Fibroblast of lung (primary cell): Measurements from ENCODE around the gene C2. TPM values are rescaled to one million over a fixed set of nuclear protein-coding genes. Genes with fewer than 3 reads are reported as not detected.

ENCODE experiments used
- DNase-seq, 2 donors: peaks; one replicate each; pipeline versions ENCODE4 v3.0.0 to v3.0.0-alpha.2; 2010; ENCODE audit warnings: low read depth in 2 of 2
- H2AFZ ChIP-seq: 2 replicates; pipeline ENCODE4 v1.5.1; 2012; ENCODE audit warnings: low read length, control low read depth, inconsistent platforms
- H3K27ac ChIP-seq: 2 replicates; pipeline ENCODE4 v1.5.1; 2011; ENCODE audit warnings: low read length, control low read depth; ENCODE audit not compliant: insufficient read depth
- H3K27me3 ChIP-seq: 2 replicates; pipeline ENCODE4 v1.5.1; 2011; ENCODE audit warnings: mild to moderate bottlenecking, low read length; ENCODE audit not compliant: control insufficient read depth, insufficient read depth
- H3K36me3 ChIP-seq: 2 replicates; pipeline ENCODE4 v1.5.1; 2011; ENCODE audit warnings: low read length; ENCODE audit not compliant: control insufficient read depth, insufficient read depth
- H3K4me1 ChIP-seq: 2 replicates; pipeline ENCODE4 v1.5.1; 2011; ENCODE audit warnings: low read length; ENCODE audit not compliant: control insufficient read depth, insufficient read depth; ENCODE audit errors: extremely low read depth
- H3K4me2 ChIP-seq: 2 replicates; pipeline ENCODE4 v1.5.1; 2011; ENCODE audit warnings: low read length, control low read depth; ENCODE audit not compliant: insufficient read depth; ENCODE audit errors: extremely low read depth
- H3K4me3 ChIP-seq, 4 experiments: fragments of 200-600 bp in 1 of 4; sonication (generic) in 1 of 4; replicated peaks in 1 of 4; 2 replicates each; pipeline ENCODE4 v1.5.1; 2011 to 2016; ENCODE audit warnings: low read length in 4 of 4, low read depth in 3 of 4, mild to moderate bottlenecking in 3 of 4, control low read depth in 2 of 4, inconsistent platforms in 1 of 4, mixed read lengths in 1 of 4; ENCODE audit not compliant: insufficient read depth in 1 of 4; ENCODE audit errors: control extremely low read depth in 1 of 4
- H3K79me2 ChIP-seq: 2 replicates; pipeline ENCODE4 v1.5.1; 2012; ENCODE audit warnings: mild to moderate bottlenecking, low read length, inconsistent platforms; ENCODE audit not compliant: control insufficient read depth, insufficient read depth
- H3K9ac ChIP-seq: 2 replicates; pipeline ENCODE4 v1.5.1; 2011; ENCODE audit warnings: mild to moderate bottlenecking, low read length, control low read depth; ENCODE audit not compliant: insufficient read depth
- H3K9me3 ChIP-seq: 2 replicates; pipeline ENCODE4 v1.5.1; 2012; ENCODE audit warnings: low read depth, low read length; ENCODE audit not compliant: control insufficient read depth, insufficient read depth
- H4K20me1 ChIP-seq: 2 replicates; pipeline ENCODE4 v1.5.1; 2011; ENCODE audit warnings: low read length; ENCODE audit not compliant: control insufficient read depth, insufficient read depth; ENCODE audit errors: extremely low read depth
- CTCF ChIP-seq, 2 donors: IDR thresholded peaks in 1 of 2; conservative IDR thresholded peaks in 1 of 2; 1 replicate in 1 of 2; 2 replicates in 1 of 2; pipeline ENCODE4 v1.5.1; 2011 to 2012; ENCODE audit warnings: low read length in 2 of 2, control low read depth in 1 of 2, inconsistent platforms in 1 of 2, low read depth in 1 of 2, mild to moderate bottlenecking in 1 of 2
- EZH2 ChIP-seq: IDR thresholded peaks from 2 replicates; pipeline ENCODE4 v1.5.1; 2012; ENCODE audit warnings: low read length, control low read depth, mild to moderate bottlenecking; ENCODE audit errors: missing control alignments
- polyA plus RNA-seq, 2 donors: library from polyadenylated mRNA; depleted of rRNA in 1 of 2; stranded (reverse) in 1 of 2; unstranded in 1 of 2; fragments of >200 nt; gene quantifications; 2 replicates each; pipeline ENCODE4 v1.2.1, GENCODE V29; 2011 to 2012; ENCODE audit warnings: missing spikeins in 1 of 2
- total RNA-seq: library from RNA; depleted of rRNA; stranded (reverse); fragments of >200 nt; gene quantifications from 2 replicates; pipeline ENCODE4 v1.2.1, GENCODE V29; 2014

C2 gene
- total and polyA plus RNA-seq, 2 donors (not counting 1 experiment from before 2014, with no cell fraction given) = 7.6 to 16.8 TPM

GRCh38 chr6:31896493-31896855 lies 31.0 kb upstream of the C2 start:
- Histone ChIP-seq H3K4me1 (peaks cover 10% of the 10 kb centered on the region), H3K27me3 (no peaks in the 10 kb centered on the region), H3K36me3 (peaks cover 5% of the 10 kb centered on the region), H3K4me3 (peak overlapping the region; percentile 66 to 97 (median 88)), H3K9ac (peak overlapping the region; percentile 63), H3K27ac (no peak overlapping the region), H2AFZ (no peak overlapping the region), H4K20me1 (no peaks in the 10 kb centered on the region), H3K4me2 (peak overlapping the region; percentile 74), H3K79me2 (peaks cover 9% of the 10 kb centered on the region), H3K9me3 (no peaks in the 10 kb centered on the region)
- DNase-seq = no peak
- TF ChIP-seq CTCF (conservative IDR thresholded peaks at IDR 0.05 in 1 of 2, IDR thresholded peaks at IDR 0.05 in 1 of 2; ENCODE audit: low read depth in 1 of 2, low read length in 2 of 2) (no peak), EZH2 (no peak)

- Histone ChIP-seq H3K4me3 (peak overlapping the region; percentile 66 to 97 (median 88)), H2AFZ (peak overlapping the region; percentile 51), H3K4me1 (peaks cover 10% of the 10 kb centered on the region), H3K9me3 (no peaks in the 10 kb centered on the region), H4K20me1 (no peaks in the 10 kb centered on the region), H3K4me2 (peak overlapping the region; percentile 74), H3K36me3 (peaks cover 5% of the 10 kb centered on the region), H3K9ac (peak overlapping the region; percentile 63), H3K27me3 (no peaks in the 10 kb centered on the region), H3K79me2 (peaks cover 9% of the 10 kb centered on the region), H3K27ac (no peak overlapping the region)
- TF ChIP-seq EZH2 (no peak), CTCF (conservative IDR thresholded peaks at IDR 0.05 in 1 of 2, IDR thresholded peaks at IDR 0.05 in 1 of 2; ENCODE audit: low read depth in 1 of 2, low read length in 2 of 2) (no peak)
- no peak for DNase-seq
Observed at GRCh38 chr6:31896856-31897611, 30.5 kb upstream of the C2 start.

GRCh38 chr6:31897612-31898382 lies 29.7 kb upstream of the C2 start, which contains the start of gene EHMT2:
Gene EHMT2, minus strand, starts transcription at chr6:31897698. Its CDS starts 21 bp downstream, at chr6:31897677.
- H4K20me1 ChIP-seq = no peaks in the 10 kb centered on the region
- H3K4me2 ChIP-seq = peak within 1 kb of the TSS; percentile 97
- DNase-seq = peak; percentile 69 to 72
- peak within 1 kb of the TSS; percentile 74 for H3K27ac ChIP-seq
- peak within 1 kb of the TSS; percentile 81 to 97 (median 91) for H3K4me3 ChIP-seq
- peak within 1 kb of the TSS; percentile 64 for H3K9ac ChIP-seq
- H3K79me2 ChIP-seq = peaks cover 9% of the 10 kb centered on the region
- no peaks in the 10 kb centered on the region for H3K9me3 ChIP-seq
- TF ChIP-seq EZH2 (no peak), CTCF (conservative IDR thresholded peaks at IDR 0.05 in 1 of 2, IDR thresholded peaks at IDR 0.05 in 1 of 2; ENCODE audit: low read depth in 1 of 2, low read length in 2 of 2) (no peak)
- peak within 1 kb of the TSS; percentile 97 for H2AFZ ChIP-seq
- no peaks in the 10 kb centered on the region for H3K27me3 ChIP-seq
- peaks cover 3% of the 10 kb centered on the region for H3K36me3 ChIP-seq
- H3K4me1 ChIP-seq = peaks cover 12% of the 10 kb centered on the region
